K562 (cell line): ENCODE results near the gene C13orf46.

Experiments
- ASH1L ChIP-seq: fragments of 450-650 bp; IDR thresholded peaks from 2 replicates; pipeline ENCODE4 v1.6.1; 2018; ENCODE audit warnings: borderline replicate concordance, mild to moderate bottlenecking, low read depth; ENCODE audit not compliant: partially characterized antibody
- CHD2 ChIP-seq: IDR thresholded peaks from 2 replicates; pipeline ENCODE4 v1.6.1; 2011; ENCODE audit warnings: low read depth, low read length
- ETS1 ChIP-seq: conservative IDR thresholded peaks from 2 replicates; pipeline ENCODE4 v1.6.1; 2011; ENCODE audit warnings: low read depth, mild to moderate bottlenecking, low read length; ENCODE audit not compliant: control insufficient read depth
- FOXA1 ChIP-seq: fragments of 450-650 bp; IDR thresholded peaks from 2 replicates; pipeline ENCODE4 v1.6.1; 2016; ENCODE audit warnings: mild to moderate bottlenecking, borderline replicate concordance
- FOXM1 ChIP-seq, 2 experiments: fragments of 450-650 bp in 1 of 2; sonication (generic) in 1 of 2; formaldehyde crosslinking in 1 of 2; IDR thresholded peaks; 2 replicates each; pipeline versions ENCODE4 v1.6.1 to v1.9.0; 2017 to 2022; ENCODE audit warnings: low read depth in 2 of 2, mild to moderate bottlenecking in 2 of 2, missing genetic modification reagents in 1 of 2, moderate library complexity in 1 of 2
- FOXP4 ChIP-seq: sonication (generic); formaldehyde crosslinking; IDR thresholded peaks from 2 replicates; pipeline ENCODE4 v1.8.0; 2022; ENCODE audit warnings: mild to moderate bottlenecking, missing genetic modification reagents, borderline replicate concordance
- MXI1 ChIP-seq: IDR thresholded peaks from 2 replicates; pipeline ENCODE4 v1.6.1; 2011; ENCODE audit warnings: low read depth, mild to moderate bottlenecking, improper control_type of control experiment, low read length
- NR4A1 ChIP-seq, 2 experiments: fragments of 250-450 bp in 1 of 2; fragments of 450-650 bp in 1 of 2; sonication (Bioruptor Pico) in 1 of 2; IDR thresholded peaks; 2 replicates each; pipeline versions ENCODE4 v1.4.0 to v1.6.1; 2016 to 2020; ENCODE audit warnings: mild to moderate bottlenecking in 2 of 2, missing compliant biosample characterization in 1 of 2, missing genetic modification characterization in 1 of 2, moderate library complexity in 1 of 2
- ZNF165 ChIP-seq: fragments of 250-450 bp; sonication (Bioruptor Pico); IDR thresholded peaks from 2 replicates; pipeline ENCODE4 v1.4.0; 2020; ENCODE audit warnings: borderline replicate concordance
- ZNF274 ChIP-seq: IDR thresholded peaks from 2 replicates; pipeline ENCODE4 v1.6.1; 2011; ENCODE audit warnings: low read depth, mild to moderate bottlenecking, low read length, moderate library complexity, borderline replicate concordance
- TF ChIP-seq, protein P1 (sequence below), 3 experiments: IDR thresholded peaks in 2 of 3; conservative IDR thresholded peaks in 1 of 3; 2 replicates each; pipeline ENCODE4 v1.5.1; 2011 to 2012; ENCODE audit warnings: low read length in 3 of 3, mild to moderate bottlenecking in 3 of 3, control low read depth in 2 of 3, improper control_type of control experiment in 1 of 3, inconsistent platforms in 1 of 3, low read depth in 1 of 3, mixed read lengths in 1 of 3, moderate library complexity in 1 of 3; ENCODE audit not compliant: insufficient read depth in 2 of 3

DNA sequence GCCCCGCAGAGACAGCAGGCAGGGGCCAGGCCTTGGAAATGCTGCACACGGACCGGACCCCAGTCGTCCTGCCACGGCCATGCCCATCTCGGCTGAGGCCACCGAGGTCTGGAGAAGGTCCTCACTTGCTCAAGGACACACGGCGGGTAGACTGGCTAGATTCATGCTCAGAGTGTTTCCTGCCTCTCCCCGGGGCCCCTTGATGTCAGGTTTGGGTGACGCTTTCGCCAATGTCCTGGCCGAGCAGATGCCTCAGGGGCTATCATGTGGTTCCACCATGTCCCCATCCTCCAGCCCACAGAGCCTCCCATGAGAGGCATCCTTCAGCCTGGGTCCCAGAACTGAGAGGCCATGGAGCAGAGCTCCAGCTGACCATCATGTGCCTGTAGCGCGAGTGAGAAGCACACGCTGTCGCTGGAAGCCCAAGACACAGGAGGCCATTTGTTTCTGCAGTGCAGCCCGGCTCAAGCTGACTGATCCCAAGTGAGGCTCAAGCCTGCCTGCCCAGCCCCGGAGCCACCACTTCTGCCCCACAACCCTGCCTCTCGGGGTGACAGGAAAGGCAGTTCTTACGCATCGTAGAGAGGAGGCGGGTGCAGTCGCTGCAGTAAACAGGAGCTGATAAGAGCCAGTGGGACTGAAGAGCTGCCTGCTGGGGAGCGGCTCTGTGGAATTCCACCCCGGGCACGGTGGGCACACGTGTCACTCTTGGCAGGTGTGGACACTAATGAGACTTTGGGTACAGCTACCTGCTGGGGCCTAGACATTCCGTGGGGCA is 56.1 kb downstream of the C13orf46 start:
- TF ChIP-seq ZNF274: no peak
- no peak for TF ChIP-seq ETS1
- no peak for TF ChIP-seq ASH1L
- no peak for TF ChIP-seq FOXP4 (CRISPR knock-in tag)
- TF ChIP-seq ZNF165 (CRISPR knock-in tag): no peak
- no peak for TF ChIP-seq FOXA1
- TF ChIP-seq FOXM1 (IDR thresholded peaks at IDR 0.05; ENCODE audit: low read depth): no peak
- no peak for TF ChIP-seq FOXM1 (CRISPR knock-in tag; IDR thresholded peaks at IDR 0.05; ENCODE audit: low read depth)
- TF ChIP-seq CHD2: no peak
- TF ChIP-seq NR4A1 (CRISPR knock-in tag; IDR thresholded peaks at IDR 0.05): no peak
- TF ChIP-seq NR4A1 (tag; IDR thresholded peaks at IDR 0.05): no peak
- TF ChIP-seq, protein P1, sequence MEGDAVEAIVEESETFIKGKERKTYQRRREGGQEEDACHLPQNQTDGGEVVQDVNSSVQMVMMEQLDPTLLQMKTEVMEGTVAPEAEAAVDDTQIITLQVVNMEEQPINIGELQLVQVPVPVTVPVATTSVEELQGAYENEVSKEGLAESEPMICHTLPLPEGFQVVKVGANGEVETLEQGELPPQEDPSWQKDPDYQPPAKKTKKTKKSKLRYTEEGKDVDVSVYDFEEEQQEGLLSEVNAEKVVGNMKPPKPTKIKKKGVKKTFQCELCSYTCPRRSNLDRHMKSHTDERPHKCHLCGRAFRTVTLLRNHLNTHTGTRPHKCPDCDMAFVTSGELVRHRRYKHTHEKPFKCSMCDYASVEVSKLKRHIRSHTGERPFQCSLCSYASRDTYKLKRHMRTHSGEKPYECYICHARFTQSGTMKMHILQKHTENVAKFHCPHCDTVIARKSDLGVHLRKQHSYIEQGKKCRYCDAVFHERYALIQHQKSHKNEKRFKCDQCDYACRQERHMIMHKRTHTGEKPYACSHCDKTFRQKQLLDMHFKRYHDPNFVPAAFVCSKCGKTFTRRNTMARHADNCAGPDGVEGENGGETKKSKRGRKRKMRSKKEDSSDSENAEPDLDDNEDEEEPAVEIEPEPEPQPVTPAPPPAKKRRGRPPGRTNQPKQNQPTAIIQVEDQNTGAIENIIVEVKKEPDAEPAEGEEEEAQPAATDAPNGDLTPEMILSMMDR (IDR thresholded peaks at IDR 0.05 in 2 of 3, conservative IDR thresholded peaks at IDR 0.05 in 1 of 3; ENCODE audit: insufficient read depth in 2 of 3, low read depth in 1 of 3, low read length in 3 of 3): no peak
- no peak for TF ChIP-seq MXI1
